ENCODE measurements around the gene TMTC1.

- TF ChIP-seq, protein P1, sequence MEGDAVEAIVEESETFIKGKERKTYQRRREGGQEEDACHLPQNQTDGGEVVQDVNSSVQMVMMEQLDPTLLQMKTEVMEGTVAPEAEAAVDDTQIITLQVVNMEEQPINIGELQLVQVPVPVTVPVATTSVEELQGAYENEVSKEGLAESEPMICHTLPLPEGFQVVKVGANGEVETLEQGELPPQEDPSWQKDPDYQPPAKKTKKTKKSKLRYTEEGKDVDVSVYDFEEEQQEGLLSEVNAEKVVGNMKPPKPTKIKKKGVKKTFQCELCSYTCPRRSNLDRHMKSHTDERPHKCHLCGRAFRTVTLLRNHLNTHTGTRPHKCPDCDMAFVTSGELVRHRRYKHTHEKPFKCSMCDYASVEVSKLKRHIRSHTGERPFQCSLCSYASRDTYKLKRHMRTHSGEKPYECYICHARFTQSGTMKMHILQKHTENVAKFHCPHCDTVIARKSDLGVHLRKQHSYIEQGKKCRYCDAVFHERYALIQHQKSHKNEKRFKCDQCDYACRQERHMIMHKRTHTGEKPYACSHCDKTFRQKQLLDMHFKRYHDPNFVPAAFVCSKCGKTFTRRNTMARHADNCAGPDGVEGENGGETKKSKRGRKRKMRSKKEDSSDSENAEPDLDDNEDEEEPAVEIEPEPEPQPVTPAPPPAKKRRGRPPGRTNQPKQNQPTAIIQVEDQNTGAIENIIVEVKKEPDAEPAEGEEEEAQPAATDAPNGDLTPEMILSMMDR (conservative IDR thresholded peaks at IDR 0.05 in 1 of 2, IDR thresholded peaks at IDR 0.05 in 1 of 2; ENCODE audit: low read depth in 1 of 2, low read length in 2 of 2): no peak
- TF ChIP-seq EZH2 (IDR thresholded peaks at IDR 0.05; ENCODE audit: low read length, missing control alignments): no peak
Measured at GRCh38 chr12:29650371-29650770, 133.4 kb downstream of the TMTC1 start.
